Mammary epithelial cell (primary cell): ENCODE measurements around the gene PERCC1.

Experiments used
- CTCF ChIP-seq, 2 donors: IDR thresholded peaks in 1 of 2; conservative IDR thresholded peaks in 1 of 2; 2 replicates each; pipeline ENCODE4 v1.5.1; 2011 to 2012; ENCODE audit warnings: inconsistent platforms in 2 of 2, low read length in 2 of 2, mild to moderate bottlenecking in 2 of 2, control low read depth in 1 of 2, low read depth in 1 of 2; ENCODE audit not compliant: insufficient read depth in 1 of 2; ENCODE audit errors: extremely low read depth in 1 of 2
- EZH2 ChIP-seq: IDR thresholded peaks from 2 replicates; pipeline ENCODE4 v1.6.1; 2012; ENCODE audit warnings: low read length, inconsistent platforms, borderline replicate concordance

GRCh38 chr16:1458977-1459341, 28.1 kb downstream of the PERCC1 start:
- TF ChIP-seq CTCF (conservative IDR thresholded peaks at IDR 0.05 in 1 of 2, IDR thresholded peaks at IDR 0.05 in 1 of 2; ENCODE audit: extremely low read depth in 1 of 2, insufficient read depth in 1 of 2, low read depth in 1 of 2, low read length in 2 of 2), result no peak
- no peak for TF ChIP-seq EZH2
